Ishikawa (cell line): ENCODE data around the gene OTUB2.

Source experiments
- EP300 ChIP-seq: IDR thresholded peaks from 2 replicates; pipeline ENCODE4 v1.6.1; 2012; ENCODE audit warnings: borderline replicate concordance
- RAD21 ChIP-seq: IDR thresholded peaks from 2 replicates; pipeline ENCODE4 v1.6.1; 2012; ENCODE audit warnings: low read depth
- YY1 ChIP-seq: IDR thresholded peaks from 2 replicates; pipeline ENCODE4 v1.6.1; 2012; ENCODE audit warnings: low read depth
- TF ChIP-seq, protein P1 (sequence below): IDR thresholded peaks from 2 replicates; pipeline ENCODE4 v1.6.1; 2012; ENCODE audit warnings: low read depth, mild to moderate bottlenecking
- TF ChIP-seq, protein P2 (sequence below): IDR thresholded peaks from 2 replicates; pipeline ENCODE4 v1.6.1; 2012

DNA sequence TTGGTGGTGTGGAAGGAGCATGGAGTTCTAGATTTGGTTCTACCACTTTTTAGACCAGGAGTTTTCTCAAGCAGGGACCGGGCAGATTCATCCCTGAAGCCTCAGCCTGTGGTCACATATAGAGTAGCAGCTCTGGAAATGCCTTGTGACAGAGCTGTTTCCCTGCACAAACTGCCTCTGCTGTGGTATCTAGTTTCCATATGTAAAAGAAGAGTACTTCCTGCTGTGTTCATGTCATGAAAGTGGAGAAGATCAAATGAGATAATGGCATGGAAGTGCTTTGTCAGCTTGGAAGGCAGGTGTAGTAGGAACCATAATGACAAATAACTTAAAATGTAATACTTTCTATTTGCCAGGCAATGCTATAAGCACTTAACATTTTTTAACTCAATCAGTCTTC lies 26.1 kb downstream of the OTUB2 start:
- TF ChIP-seq YY1 = no peak
- TF ChIP-seq EP300 = no peak
- TF ChIP-seq, protein P1, sequence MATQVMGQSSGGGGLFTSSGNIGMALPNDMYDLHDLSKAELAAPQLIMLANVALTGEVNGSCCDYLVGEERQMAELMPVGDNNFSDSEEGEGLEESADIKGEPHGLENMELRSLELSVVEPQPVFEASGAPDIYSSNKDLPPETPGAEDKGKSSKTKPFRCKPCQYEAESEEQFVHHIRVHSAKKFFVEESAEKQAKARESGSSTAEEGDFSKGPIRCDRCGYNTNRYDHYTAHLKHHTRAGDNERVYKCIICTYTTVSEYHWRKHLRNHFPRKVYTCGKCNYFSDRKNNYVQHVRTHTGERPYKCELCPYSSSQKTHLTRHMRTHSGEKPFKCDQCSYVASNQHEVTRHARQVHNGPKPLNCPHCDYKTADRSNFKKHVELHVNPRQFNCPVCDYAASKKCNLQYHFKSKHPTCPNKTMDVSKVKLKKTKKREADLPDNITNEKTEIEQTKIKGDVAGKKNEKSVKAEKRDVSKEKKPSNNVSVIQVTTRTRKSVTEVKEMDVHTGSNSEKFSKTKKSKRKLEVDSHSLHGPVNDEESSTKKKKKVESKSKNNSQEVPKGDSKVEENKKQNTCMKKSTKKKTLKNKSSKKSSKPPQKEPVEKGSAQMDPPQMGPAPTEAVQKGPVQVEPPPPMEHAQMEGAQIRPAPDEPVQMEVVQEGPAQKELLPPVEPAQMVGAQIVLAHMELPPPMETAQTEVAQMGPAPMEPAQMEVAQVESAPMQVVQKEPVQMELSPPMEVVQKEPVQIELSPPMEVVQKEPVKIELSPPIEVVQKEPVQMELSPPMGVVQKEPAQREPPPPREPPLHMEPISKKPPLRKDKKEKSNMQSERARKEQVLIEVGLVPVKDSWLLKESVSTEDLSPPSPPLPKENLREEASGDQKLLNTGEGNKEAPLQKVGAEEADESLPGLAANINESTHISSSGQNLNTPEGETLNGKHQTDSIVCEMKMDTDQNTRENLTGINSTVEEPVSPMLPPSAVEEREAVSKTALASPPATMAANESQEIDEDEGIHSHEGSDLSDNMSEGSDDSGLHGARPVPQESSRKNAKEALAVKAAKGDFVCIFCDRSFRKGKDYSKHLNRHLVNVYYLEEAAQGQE = no peak
- no peak for TF ChIP-seq RAD21
- TF ChIP-seq, protein P2, sequence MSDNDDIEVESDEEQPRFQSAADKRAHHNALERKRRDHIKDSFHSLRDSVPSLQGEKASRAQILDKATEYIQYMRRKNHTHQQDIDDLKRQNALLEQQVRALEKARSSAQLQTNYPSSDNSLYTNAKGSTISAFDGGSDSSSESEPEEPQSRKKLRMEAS = no peak
